Measurements from ENCODE around the gene CBLB. TPM values are rescaled to one million over a fixed set of nuclear protein-coding genes. Genes with fewer than 3 reads are reported as not detected.

The CBLB gene
- total RNA-seq, 1 donor from 2014 or later: 45.9 TPM

DNA sequence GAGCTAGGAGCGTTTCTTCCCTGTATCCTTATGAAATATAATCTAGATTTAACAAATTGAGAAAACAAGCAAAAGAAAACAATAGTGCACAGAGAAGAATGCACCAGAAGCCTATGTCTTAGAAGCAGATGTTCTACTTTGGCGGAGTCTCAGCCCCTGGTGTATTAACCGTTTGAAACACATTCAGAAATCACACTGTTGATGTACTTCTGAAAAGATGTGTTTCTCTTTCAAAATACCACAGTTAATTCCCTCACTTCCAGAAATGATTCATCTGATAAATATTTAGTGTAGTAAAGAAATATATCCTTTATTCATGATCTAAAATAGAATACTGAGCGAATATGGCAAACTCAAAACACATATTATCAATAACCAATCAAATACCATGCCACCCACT, 77.7 kb downstream of the CBLB start:
- peaks cover 22% of the 10 kb centered on the region for H4K20me1 ChIP-seq (ENCODE audit: insufficient read depth, low read length)
- H3K79me2 ChIP-seq (ENCODE audit: insufficient read depth, low read length): peaks cover 93% of the 10 kb centered on the region
- no peaks in the 10 kb centered on the region for H3K36me3 ChIP-seq (ENCODE audit: insufficient read depth, low read length)
- H3K9ac ChIP-seq (ENCODE audit: low read length): peak overlapping the region; percentile 4
- H3K27me3 ChIP-seq (ENCODE audit: insufficient read depth, low read length): no peaks in the 10 kb centered on the region
- H3K27me3 Mint-ChIP-seq (ENCODE audit: low read depth, unreplicated experiment): no peaks in the 10 kb centered on the region
- peaks cover 24% of the 10 kb centered on the region for H3K4me1 ChIP-seq (ENCODE audit: insufficient read depth, low read length)
- no peak overlapping the region for H3K4me3 ChIP-seq (ENCODE audit: insufficient read depth, low read depth, low read length)
- no peak overlapping the region for H2AFZ ChIP-seq (ENCODE audit: low read depth, low read length)
- peak overlapping the region; percentile 11 for H3K4me3 Mint-ChIP-seq (ENCODE audit: unreplicated experiment)
- peak overlapping the region; percentile 41 for H3K4me2 ChIP-seq (ENCODE audit: low read length)
- peak overlapping the region; percentile 65 for H3K27ac ChIP-seq (ENCODE audit: low read depth, low read length)
- peak overlapping the region; percentile 83 for H3K27ac Mint-ChIP-seq (ENCODE audit: unreplicated experiment)
- H3K9me3 ChIP-seq (ENCODE audit: insufficient read depth, low read depth, low read length): no peaks in the 10 kb centered on the region
- TF ChIP-seq CTCF (IDR thresholded peaks at IDR 0.05; ENCODE audit: insufficient read depth, low read depth, low read length) (no peak), EZH2 (IDR thresholded peaks at IDR 0.05; ENCODE audit: insufficient read depth, low read length) (no peak)
- FAIRE-seq: peak; percentile 96
- DNase-seq (ENCODE audit: low read depth): peak; percentile 70
- peaks cover 4% of the 10 kb centered on the region for H3K36me3 Mint-ChIP-seq (ENCODE audit: low read depth, unreplicated experiment)
- H3K9me3 Mint-ChIP-seq (ENCODE audit: unreplicated experiment): no peaks in the 10 kb centered on the region
- H3K4me1 Mint-ChIP-seq (ENCODE audit: low read depth, unreplicated experiment): peaks cover 38% of the 10 kb centered on the region

- no peak for TF ChIP-seq CTCF (IDR thresholded peaks at IDR 0.05; ENCODE audit: insufficient read depth, low read depth, low read length)
- TF ChIP-seq EZH2 (IDR thresholded peaks at IDR 0.05; ENCODE audit: insufficient read depth, low read length): no peak
- Mint-ChIP-seq H3K27me3 (ENCODE audit: low read depth, unreplicated experiment) (no peaks in the 10 kb centered on the region), H3K27ac (ENCODE audit: unreplicated experiment) (peak overlapping the region; percentile 83), H3K9me3 (ENCODE audit: unreplicated experiment) (no peaks in the 10 kb centered on the region), H3K4me1 (ENCODE audit: low read depth, unreplicated experiment) (peaks cover 41% of the 10 kb centered on the region), H3K4me3 (ENCODE audit: unreplicated experiment) (no peak overlapping the region), H3K36me3 (ENCODE audit: low read depth, unreplicated experiment) (peaks cover 3% of the 10 kb centered on the region)
- FAIRE-seq: no peak
- Histone ChIP-seq H3K79me2 (ENCODE audit: insufficient read depth, low read length) (peaks cover 94% of the 10 kb centered on the region), H3K4me1 (ENCODE audit: insufficient read depth, low read length) (peaks cover 24% of the 10 kb centered on the region), H3K4me2 (ENCODE audit: low read length) (peak overlapping the region; percentile 41), H3K36me3 (ENCODE audit: insufficient read depth, low read length) (no peaks in the 10 kb centered on the region), H3K9me3 (ENCODE audit: insufficient read depth, low read depth, low read length) (no peaks in the 10 kb centered on the region), H3K27ac (ENCODE audit: low read depth, low read length) (peak overlapping the region; percentile 65), H2AFZ (ENCODE audit: low read depth, low read length) (no peak overlapping the region), H3K4me3 (ENCODE audit: insufficient read depth, low read depth, low read length) (no peak overlapping the region), H3K9ac (ENCODE audit: low read length) (peak overlapping the region; percentile 4), H4K20me1 (ENCODE audit: insufficient read depth, low read length) (peaks cover 21% of the 10 kb centered on the region), H3K27me3 (ENCODE audit: insufficient read depth, low read length) (no peaks in the 10 kb centered on the region)
- no peak for DNase-seq (ENCODE audit: low read depth)
Measured at GRCh38 chr3:105790534-105790933, 78.3 kb downstream of the CBLB start.

GRCh38 chr3:105788593-105788992, 80.2 kb downstream of the CBLB start:
- Histone ChIP-seq H2AFZ (ENCODE audit: low read depth, low read length) (no peak overlapping the region), H4K20me1 (ENCODE audit: insufficient read depth, low read length) (peaks cover 27% of the 10 kb centered on the region), H3K27me3 (ENCODE audit: insufficient read depth, low read length) (no peaks in the 10 kb centered on the region), H3K9ac (ENCODE audit: low read length) (no peak overlapping the region), H3K79me2 (ENCODE audit: insufficient read depth, low read length) (peaks cover 94% of the 10 kb centered on the region), H3K4me1 (ENCODE audit: insufficient read depth, low read length) (peaks cover 24% of the 10 kb centered on the region), H3K36me3 (ENCODE audit: insufficient read depth, low read length) (no peaks in the 10 kb centered on the region), H3K9me3 (ENCODE audit: insufficient read depth, low read depth, low read length) (no peaks in the 10 kb centered on the region), H3K27ac (ENCODE audit: low read depth, low read length) (no peak overlapping the region), H3K4me2 (ENCODE audit: low read length) (no peak overlapping the region), H3K4me3 (ENCODE audit: insufficient read depth, low read depth, low read length) (no peak overlapping the region)
- Mint-ChIP-seq H3K9me3 (ENCODE audit: unreplicated experiment) (no peaks in the 10 kb centered on the region), H3K27ac (ENCODE audit: unreplicated experiment) (no peak overlapping the region), H3K27me3 (ENCODE audit: low read depth, unreplicated experiment) (no peaks in the 10 kb centered on the region), H3K4me1 (ENCODE audit: low read depth, unreplicated experiment) (peaks cover 50% of the 10 kb centered on the region), H3K36me3 (ENCODE audit: low read depth, unreplicated experiment) (peaks cover 3% of the 10 kb centered on the region), H3K4me3 (ENCODE audit: unreplicated experiment) (no peak overlapping the region)
- peak; percentile 54 for DNase-seq (ENCODE audit: low read depth)
- no peak for TF ChIP-seq CTCF (IDR thresholded peaks at IDR 0.05; ENCODE audit: insufficient read depth, low read depth, low read length)
- TF ChIP-seq EZH2 (IDR thresholded peaks at IDR 0.05; ENCODE audit: insufficient read depth, low read length): no peak
- no peak for FAIRE-seq

All from astrocyte (in vitro differentiated cells and primary cell).